C4-2B (cell line): ENCODE data around the gene AMDHD2.

Source experiments
- CTCF ChIP-seq: fragments of 450-650 bp; conservative IDR thresholded peaks from 2 replicates; pipeline ENCODE4 v1.5.1; 2017; ENCODE audit warnings: mild to moderate bottlenecking
- ZFX ChIP-seq: fragments of 450-650 bp; IDR thresholded peaks from 2 replicates; pipeline ENCODE4 v1.6.1; 2017

GRCh38 chr16:2482708-2483534, 37.2 kb upstream of the AMDHD2 start:
- TF ChIP-seq CTCF (no peak), ZFX (no peak)
